GM19099 (cell line): ENCODE data around the gene KLF7.

Experiments used
- POLR2A ChIP-seq: IDR thresholded peaks from 3 replicates; pipeline ENCODE4 v1.6.1; 2011; ENCODE audit warnings: low read depth; ENCODE audit not compliant: insufficient read length; ENCODE audit errors: extremely low read depth

The KLF7 gene

GRCh38 chr2:207182911-207183310 is 17.2 kb upstream of the KLF7 start:
- TF ChIP-seq POLR2A, result no peak

GRCh38 chr2:207181526-207182274 is 16.0 kb upstream of the KLF7 start:
- TF ChIP-seq POLR2A, result no peak

GRCh38 chr2:207180741-207181140 is 15.0 kb upstream of the KLF7 start:
- TF ChIP-seq POLR2A, result no peak

DNA sequence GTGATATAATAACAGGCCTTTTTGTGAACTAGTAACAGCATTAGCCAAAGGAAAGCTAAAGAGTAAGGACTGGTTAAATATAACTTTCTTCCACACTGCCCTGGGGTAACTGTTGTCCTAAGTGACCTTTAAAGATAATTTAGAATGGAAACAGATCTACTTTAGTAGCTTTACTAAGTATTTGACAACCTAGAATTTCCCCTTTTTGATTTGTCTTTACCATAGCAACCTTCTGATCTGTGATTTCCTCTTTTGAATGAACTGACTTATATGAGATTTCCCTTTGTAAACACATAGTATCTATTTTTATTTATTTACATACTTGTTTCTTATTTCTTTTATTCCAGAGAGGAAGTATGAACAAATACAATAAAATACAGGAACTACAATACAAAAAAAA is 10.5 kb upstream of the KLF7 start:
- no peak for TF ChIP-seq POLR2A

GRCh38 chr2:207173641-207174040 is 7.9 kb upstream of the KLF7 start:
- TF ChIP-seq POLR2A, result no peak

- TF ChIP-seq POLR2A, result no peak
Observed at GRCh38 chr2:207167099-207167923, 1.6 kb upstream of the KLF7 start.

DNA sequence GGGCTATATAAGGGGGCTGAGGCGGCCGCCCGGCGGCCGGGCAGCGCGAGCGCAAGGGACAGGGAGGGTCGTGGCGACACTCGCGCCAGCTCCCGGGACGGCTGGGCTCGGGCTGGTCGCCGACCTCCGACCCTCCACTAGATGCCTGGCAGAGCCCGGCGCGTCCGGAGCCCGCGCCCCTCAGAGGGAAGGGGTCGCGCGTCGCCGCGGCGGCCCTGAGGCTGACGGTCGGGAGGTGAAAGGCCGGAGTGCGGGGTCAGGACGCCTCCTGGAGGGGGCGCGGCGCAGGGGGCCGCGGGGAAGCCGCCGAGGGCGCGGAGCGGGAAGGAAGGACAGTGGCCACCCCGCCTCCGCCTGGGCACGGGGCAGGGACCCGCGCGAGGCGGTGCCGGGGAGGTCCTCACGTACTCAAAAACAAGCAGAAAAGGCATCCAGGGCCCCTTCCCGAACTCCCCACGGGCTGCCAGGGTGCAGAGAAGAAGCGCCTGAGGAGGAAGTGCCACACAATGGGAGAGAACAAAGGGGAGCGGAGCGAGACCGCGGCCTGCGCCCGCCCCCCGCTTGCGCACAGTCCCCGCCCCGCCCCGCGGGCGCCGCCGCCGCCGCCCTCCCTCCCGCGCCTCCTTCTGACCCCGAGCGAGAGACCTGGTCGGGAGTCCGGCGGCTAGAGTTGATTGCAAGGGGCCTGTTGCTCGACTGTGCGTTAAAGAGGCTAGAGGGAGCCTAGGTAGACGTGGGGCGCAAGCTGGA is 776 bp upstream of the KLF7 start:
- TF ChIP-seq POLR2A, result peak; percentile 96

- no peak for TF ChIP-seq POLR2A
Observed at GRCh38 chr2:207166039-207166348, 246 bp upstream of the KLF7 start.

DNA sequence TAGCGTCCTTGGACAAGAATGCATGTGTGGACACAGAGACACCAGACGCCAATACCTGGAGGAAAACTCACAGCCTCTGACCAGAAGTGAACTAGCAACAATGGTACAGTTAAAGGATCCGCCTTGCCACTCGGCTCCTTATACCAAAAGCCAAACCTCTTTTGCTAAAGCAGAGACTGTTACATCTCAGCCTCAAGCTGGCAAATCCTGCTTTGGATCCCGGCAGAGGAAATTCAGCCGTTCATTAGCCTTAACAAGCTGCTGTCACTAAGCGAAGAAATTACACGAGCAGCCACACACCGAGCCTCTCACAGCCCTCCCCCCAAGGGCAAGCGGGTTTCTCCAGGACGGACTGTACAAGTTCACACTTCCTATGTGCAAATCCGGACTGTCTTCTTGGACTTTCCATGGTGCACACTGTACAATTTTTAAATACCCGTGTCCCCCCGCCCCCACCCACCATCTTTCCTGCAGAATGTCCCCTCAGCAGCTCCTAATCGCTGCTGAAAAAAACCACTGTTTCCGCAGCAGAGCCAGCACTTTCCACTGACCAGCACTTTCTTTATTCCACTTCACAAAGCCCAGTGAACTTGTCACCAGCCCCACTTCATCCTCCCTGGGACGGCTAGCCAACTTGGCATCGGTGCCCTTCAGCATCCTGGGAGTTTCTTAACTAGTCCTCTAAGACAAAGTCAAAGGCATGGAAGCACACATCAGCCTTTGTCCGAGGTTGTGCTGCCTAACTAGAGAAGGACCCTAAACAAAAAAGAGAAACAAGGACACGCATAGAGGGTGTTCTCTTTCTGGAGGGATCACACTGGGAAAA is 1.5 kb downstream of the KLF7 start:
- no peak for TF ChIP-seq POLR2A

GRCh38 chr2:207163756-207164005 is 2.1 kb downstream of the KLF7 start:
- no peak for TF ChIP-seq POLR2A

DNA sequence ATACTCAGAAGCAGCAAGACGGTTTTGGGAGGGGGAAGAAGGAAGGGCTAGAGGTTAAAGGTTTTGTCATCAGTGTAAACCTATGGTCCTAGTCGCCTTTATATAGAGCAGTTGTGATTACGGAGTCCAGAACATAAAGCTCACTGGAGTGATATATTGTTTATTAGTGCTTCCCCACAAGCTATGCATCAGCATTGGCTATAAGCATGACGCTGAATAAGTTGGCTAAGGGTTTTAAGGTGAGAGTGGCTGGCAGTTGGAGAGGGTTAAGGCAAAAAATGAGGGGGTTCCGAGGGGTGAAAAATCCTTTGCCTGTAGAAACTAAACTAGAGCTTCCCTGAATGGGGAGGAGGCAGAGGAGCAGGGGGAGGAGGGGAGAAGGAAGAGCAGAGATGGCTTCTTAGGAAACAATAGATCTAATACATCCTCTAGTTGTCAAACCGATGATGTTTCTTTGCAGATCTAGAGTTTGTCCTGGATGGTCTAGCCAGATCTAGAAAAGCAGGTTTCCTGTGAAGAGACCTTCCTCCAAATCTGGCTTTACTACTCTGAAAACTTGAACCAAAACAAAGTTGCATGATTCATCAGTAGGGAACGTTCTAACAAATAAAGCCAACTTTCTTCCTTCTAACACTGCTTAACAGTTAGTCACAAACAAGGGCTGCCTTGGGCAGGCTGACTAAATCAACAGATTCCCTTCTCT is 2.5 kb downstream of the KLF7 start:
- no peak for TF ChIP-seq POLR2A

- TF ChIP-seq POLR2A, result no peak
Observed at GRCh38 chr2:207162316-207162715, 3.4 kb downstream of the KLF7 start.

DNA sequence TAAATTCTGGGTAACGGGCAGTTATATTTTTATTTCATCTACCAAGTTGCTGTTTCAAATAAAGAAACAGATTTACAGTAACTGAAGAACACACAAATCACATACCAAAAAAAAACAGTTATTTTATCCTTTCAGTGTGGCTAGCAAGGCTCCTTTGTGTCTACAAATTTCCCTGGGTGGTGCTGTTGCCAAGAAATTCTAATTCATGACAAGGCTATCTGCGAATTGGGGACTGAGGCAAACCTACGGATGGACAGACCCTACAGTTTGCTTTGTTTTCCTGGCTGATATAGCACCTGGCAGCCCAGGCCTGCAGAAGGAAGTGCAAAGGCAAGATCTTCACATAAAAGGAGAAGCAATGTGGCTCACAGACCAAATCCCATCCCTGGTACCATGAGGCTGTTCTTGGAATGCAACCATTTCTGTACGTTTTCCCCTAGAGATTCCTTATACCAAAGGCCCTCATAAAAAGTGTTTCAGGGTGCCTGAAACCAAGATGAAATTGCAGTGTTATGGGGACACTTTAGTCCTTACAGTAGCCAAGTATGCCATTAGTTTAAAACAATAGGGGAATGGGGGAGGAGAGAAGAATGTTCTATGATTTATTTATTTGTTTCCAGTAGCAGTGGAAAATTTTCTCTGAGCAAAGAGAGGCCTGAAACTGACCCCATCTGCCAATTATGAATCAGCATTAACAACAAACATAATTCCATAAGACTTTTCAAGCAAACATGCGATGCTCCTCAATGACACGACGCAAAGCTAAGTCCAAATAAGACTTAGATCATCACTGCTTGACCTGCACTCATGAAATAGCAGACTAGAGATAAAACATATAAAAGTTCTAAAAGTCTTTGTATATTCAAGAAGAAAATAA is 4.3 kb downstream of the KLF7 start:
- TF ChIP-seq POLR2A, result no peak

- TF ChIP-seq POLR2A, result no peak
Observed at GRCh38 chr2:207160115-207160514, 5.6 kb downstream of the KLF7 start.
